HG03439 (cell line): ENCODE results near the gene ARSG.
A peak's percentile ranks its signal among the peaks of the same experiment; 100 is the strongest.
"Not testable (repeated sequence)": the region's sequence is repeated elsewhere in the genome, so short reads cannot be mapped to it uniquely, and the experiment has no call there.

ENCODE experiments used
- ATAC-seq: cut with Tn5 transposase; IDR thresholded peaks from one replicate; pipeline ENCODE4 v1.9.1; 2021; ENCODE audit warnings: mild to moderate bottlenecking, moderate library complexity; ENCODE audit not compliant: unreplicated experiment

Gene ARSG

GRCh38 chr17:68290955-68291835 is at the start of gene ARSG, which contains the start of gene SLC16A6:
Gene ARSG, plus strand, starts transcription at chr17:68291495. Its CDS starts 15,999 bp downstream, at chr17:68307494.
Gene SLC16A6, minus strand, starts transcription at chr17:68291127. Its CDS starts 12,807 bp downstream, at chr17:68278320.
- ATAC-seq, result peak; percentile 48

DNA sequence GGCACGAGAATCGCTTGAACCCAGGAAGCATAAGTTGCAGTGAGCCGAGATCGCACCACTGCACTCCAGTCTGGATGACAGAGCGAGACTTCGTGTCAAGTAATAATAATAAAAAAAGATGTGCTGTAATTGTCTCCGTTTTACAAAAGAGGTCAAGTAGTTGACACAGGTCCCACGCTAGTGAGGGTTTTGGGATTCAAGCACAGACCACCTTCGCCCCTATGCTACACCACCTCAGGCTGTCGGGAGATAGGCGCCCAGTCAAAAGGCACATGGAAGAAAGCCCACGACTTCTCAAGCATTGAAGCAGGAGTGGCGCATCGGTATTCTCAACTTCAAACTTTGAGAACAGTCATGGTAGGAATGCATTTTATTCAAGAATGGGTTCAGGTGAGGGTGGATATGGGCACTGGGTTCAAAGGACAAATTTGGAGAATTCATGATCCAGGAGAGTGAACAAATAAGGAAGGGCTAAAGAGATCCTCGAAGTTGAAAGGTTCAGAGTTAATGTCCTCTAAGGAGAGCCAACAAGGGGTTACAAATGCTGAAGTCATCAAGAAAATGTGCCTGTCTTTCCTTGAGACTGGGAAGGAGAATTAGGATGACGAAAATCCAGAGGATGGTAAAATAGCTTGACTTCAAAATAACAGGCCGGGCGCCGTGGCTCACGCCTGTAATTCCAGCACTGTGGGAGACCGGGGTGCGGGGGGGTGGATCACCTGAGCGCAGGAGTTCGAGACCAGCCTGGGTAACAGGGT is 44.8 kb upstream of the ARSG start:
- ATAC-seq, result no peak

GRCh38 chr17:68247445-68248198 is 43.7 kb upstream of the ARSG start, which contains the start of gene AMZ2:
Gene AMZ2, plus strand, starts transcription at chr17:68248043. Its CDS starts 2,145 bp downstream, at chr17:68250188.
- peak; percentile 83 for ATAC-seq

DNA sequence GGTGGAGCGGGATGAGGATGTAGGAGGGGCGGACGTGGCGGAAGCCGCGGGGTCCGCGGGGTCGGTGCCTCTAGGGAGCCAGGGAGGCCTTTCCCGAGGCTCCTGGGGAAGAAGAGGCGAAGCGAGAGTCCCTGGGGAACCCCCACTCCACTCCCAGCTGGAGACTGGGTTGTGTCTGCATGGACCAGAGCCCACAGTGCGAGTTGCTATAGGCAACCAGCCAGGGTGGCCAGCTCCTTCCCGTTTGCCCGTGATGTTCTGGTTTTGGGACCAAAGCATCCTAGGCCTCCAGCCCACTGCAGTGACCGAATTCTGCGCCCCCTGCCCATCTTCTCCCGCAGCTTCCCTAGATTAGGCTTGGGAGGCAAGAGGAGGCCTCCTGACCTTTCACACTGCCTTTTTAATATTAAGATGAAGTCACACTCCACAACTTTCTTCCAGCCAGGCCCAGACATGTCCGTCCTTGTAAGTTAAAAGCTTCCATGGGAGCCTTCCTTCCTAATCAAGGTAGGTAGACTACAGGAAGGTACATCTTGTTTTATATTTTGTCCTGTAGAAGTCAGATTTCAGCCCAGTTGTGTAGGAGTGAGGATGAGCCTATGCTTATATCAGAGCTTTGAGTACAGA is 43.0 kb upstream of the ARSG start:
- ATAC-seq, result peak; percentile 28

DNA sequence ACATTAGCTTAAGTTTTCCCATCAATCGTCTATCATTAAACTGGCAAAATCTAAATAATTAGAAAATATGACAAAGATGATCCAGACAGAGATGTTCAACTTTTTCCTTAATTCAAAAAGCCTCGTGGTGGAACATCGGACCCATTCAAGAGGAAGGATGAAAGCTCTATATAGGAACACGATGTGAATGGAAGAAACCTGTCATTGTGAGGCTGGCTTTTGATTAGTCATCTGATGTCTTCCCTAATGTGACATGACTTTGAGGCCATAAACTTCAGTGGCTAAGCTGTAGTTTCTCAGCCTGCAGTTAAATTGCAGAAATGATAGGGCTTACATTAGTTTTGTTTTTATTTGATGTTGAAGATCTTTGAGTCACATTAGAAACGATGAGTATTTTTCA is 42.4 kb upstream of the ARSG start:
- no peak for ATAC-seq

GRCh38 chr17:68249354-68249765 is 41.9 kb upstream of the ARSG start:
- ATAC-seq, result no peak

- not testable (repeated sequence) for ATAC-seq
Observed at GRCh38 chr17:68253426-68253825, 37.9 kb upstream of the ARSG start.

GRCh38 chr17:68255151-68255550 is 36.1 kb upstream of the ARSG start:
- no peak for ATAC-seq

GRCh38 chr17:68255731-68256538 is 35.4 kb upstream of the ARSG start:
- no peak for ATAC-seq

DNA sequence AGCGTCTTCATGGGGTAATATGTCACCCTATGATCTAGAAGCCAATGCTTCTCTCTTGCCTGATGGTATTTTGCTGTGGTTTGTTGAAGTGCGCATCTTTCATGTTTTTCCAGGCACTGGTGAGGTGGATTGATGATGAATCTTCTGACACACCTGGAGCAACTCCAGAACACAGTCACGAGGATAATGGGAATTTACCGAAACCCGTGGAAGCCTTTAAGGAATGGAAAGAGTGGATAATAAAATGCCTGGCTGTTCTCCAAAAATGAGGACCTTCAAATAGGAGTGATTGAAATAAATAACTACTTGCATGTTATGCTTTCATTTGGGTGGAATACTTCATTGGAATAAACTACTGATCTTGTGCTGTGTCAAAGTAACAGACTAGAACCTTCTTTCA is 34.6 kb upstream of the ARSG start:
- not testable (repeated sequence) for ATAC-seq

DNA sequence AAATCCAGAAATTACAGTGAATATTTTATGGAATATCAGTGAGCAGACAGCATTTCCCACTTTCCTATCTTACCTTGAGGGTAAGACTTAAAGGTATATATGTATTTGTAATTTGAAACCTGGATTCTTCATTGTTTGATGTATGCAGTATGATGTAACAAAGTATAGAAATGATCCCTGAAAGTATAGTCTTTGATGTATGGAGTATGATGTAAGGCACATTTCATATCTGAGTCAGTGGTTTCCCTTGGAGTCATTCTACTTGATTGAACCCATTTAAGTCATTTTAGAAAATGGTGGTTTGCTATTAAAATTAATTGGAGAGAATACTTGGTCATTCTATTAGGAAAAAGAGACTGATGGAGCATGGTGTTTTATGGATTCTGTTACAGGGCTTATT is 33.4 kb upstream of the ARSG start:
- no peak for ATAC-seq

- ATAC-seq, result peak; percentile 79
Observed at GRCh38 chr17:68258890-68259647, 32.2 kb upstream of the ARSG start.

DNA sequence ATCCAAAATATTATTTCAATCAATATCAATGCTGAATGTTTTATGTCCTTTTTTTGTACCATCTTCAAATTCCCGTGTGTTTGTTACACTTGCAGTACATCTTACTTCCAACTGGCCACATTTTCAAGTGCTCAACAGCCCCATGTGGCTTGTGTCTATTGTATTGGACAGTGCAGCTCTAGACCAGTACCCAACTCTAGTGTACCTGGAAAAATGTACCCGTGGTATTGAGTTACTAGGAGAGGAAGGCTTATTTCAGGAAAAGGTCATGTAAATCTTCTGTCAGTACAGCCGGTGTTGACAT is 31.7 kb upstream of the ARSG start:
- ATAC-seq, result not testable (repeated sequence)

DNA sequence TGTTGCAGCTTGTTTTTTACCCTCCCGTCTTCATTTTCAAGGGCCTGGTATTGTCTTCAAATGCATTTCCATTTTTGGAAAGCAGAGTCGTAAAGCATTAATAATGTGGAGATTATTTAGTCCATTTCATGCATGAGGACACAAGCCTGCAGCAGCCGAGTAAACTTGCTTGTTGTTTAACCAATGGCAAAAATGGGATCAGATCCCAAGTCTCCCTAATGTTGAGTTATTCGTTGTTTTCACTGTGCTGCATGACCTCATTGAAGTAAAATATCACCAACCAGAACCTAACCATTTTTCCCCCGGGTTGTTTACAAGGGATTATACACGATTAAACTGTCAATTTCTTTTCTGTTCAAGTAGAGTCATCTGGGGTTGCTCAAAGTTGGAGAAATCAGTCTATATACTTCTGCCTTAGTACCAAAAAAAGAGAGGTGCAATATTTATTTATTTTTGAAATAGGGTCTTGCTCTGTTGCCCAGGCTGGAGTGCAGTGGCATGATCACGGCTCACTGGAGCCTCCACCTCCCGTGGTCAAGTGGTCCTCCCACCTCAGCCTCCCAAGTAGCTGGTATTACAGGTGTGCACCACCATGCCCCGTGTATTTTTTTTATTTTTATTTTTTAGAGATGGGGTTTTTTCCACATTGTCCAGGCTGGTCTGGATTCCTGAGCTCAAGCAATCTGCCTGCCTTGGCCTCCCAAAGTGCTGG is 31.1 kb upstream of the ARSG start:
- ATAC-seq, result no peak

DNA sequence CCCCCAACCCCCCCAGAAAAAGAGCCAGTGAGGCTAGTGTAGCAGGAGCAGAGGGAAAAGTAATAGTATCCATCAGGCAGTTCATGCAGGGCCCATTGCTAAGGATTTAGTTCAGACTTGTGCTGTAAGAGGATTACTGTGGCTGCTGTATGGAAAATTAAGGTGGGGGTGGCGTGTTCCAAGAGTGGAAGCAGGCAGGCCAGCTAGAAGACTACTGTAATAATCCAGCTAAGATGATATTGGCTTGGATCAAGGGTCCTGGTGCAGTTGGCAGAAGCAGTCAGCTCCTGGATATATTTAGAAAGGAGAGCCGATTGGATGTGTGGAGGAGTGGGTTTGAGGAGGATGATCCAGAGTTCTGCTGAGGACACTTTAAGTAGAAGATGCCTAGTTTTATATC is 28.8 kb upstream of the ARSG start:
- not testable (repeated sequence) for ATAC-seq

GRCh38 chr17:68263101-68263681 is 28.1 kb upstream of the ARSG start:
- ATAC-seq, result peak; percentile 50

DNA sequence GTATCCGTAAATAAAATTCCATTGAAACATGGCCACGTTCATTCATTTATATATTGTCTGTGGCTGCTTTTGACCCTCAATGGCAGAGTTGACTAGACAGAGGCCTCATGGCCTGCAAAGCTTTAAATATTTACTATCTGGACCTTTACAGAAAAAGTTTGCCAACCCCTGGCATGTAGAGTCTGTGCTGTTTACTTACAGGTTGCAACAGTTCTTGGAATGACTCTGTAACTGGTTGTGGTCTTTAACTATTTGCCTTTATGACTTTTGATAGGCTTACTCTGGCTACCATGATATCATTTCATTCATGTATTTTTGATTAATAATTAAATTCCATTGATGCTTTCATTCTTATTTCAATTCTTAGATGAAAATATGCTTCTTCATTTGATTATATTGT is 25.5 kb upstream of the ARSG start:
- not testable (repeated sequence) for ATAC-seq

GRCh38 chr17:68273722-68274121 is 17.6 kb upstream of the ARSG start:
- no peak for ATAC-seq
